ENCODE data around the gene SLC5A1. TPM values are rescaled to one million over a fixed set of nuclear protein-coding genes. Genes with fewer than 3 reads are reported as not detected.
"Not testable (repeated sequence)": the region's sequence is repeated elsewhere in the genome, so short reads cannot be mapped to it uniquely, and the experiment has no call there.

SLC5A1 gene
- total RNA-seq, 1 experiment from 2014 or later: not detected

DNA sequence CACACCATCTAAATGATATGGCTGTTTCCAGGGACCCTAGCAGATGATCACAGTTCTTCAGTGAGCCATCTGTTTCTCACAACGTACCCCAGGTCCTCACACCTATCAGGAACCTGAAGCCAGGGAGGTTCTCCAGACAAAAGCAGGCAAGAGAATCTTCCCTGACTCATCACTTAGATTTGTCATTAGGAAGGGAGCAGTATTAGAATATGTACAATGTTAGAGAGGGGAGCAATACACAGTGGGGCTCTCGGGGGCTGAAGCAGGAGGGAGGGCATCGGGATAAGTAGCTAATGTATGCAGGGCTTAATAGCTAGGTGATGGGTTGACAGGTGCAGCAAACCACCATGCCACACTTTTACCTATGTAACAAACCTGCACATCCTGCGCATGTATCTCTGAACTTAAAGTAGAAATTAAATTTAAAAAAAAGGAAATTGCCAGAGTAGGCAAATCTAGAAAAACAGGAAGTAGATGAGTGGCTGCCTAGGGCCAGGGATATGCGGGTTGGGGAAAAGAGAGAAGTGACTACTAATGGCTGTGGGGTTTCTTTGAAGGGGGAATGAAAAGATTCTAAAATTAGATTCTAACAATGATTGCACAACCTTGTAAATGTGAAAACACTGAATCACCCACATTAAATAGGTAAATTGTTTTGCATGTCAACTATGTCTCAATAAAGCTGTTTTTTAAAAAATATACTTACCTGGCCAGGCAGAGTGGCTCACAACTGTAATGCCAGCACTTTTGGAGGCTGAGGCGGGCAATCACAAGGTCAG, 101.6 kb downstream of the SLC5A1 start:
- no peak overlapping the region for H3K27ac Mint-ChIP-seq
- ChIA-PET POLR2A (no interaction called here), CTCF (interaction anchor here (1.2 kb wide), 1 partner anchor 121 kb away, joined by 3 read pairs; no protein-coding TSS in a partner anchor)
- peaks cover 27% of the 10 kb centered on the region for H3K4me1 Mint-ChIP-seq
- DNase-seq (ENCODE audit: low spot score) (no peak), ATAC-seq (no peak)
- peaks cover 8% of the 10 kb centered on the region; the same call in 1 of the 2 replicates for H3K27me3 Mint-ChIP-seq (ENCODE audit: low read depth)
- no peak for TF ChIP-seq KAT7 (CRISPR knock-in tag; IDR thresholded peaks at IDR 0.05; ENCODE audit: borderline replicate concordance)
- TF ChIP-seq, protein P1, sequence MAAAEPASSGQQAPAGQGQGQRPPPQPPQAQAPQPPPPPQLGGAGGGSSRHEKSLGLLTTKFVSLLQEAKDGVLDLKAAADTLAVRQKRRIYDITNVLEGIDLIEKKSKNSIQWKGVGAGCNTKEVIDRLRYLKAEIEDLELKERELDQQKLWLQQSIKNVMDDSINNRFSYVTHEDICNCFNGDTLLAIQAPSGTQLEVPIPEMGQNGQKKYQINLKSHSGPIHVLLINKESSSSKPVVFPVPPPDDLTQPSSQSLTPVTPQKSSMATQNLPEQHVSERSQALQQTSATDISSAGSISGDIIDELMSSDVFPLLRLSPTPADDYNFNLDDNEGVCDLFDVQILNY (CRISPR knock-in tag; IDR thresholded peaks at IDR 0.05): no peak
- TF ChIP-seq TP53 (CRISPR knock-in tag; IDR thresholded peaks at IDR 0.05): no peak
- no peak for TF ChIP-seq GABPB1 (CRISPR knock-in tag; IDR thresholded peaks at IDR 0.05)
- TF ChIP-seq, protein P2, sequence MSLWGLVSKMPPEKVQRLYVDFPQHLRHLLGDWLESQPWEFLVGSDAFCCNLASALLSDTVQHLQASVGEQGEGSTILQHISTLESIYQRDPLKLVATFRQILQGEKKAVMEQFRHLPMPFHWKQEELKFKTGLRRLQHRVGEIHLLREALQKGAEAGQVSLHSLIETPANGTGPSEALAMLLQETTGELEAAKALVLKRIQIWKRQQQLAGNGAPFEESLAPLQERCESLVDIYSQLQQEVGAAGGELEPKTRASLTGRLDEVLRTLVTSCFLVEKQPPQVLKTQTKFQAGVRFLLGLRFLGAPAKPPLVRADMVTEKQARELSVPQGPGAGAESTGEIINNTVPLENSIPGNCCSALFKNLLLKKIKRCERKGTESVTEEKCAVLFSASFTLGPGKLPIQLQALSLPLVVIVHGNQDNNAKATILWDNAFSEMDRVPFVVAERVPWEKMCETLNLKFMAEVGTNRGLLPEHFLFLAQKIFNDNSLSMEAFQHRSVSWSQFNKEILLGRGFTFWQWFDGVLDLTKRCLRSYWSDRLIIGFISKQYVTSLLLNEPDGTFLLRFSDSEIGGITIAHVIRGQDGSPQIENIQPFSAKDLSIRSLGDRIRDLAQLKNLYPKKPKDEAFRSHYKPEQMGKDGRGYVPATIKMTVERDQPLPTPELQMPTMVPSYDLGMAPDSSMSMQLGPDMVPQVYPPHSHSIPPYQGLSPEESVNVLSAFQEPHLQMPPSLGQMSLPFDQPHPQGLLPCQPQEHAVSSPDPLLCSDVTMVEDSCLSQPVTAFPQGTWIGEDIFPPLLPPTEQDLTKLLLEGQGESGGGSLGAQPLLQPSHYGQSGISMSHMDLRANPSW (CRISPR knock-in tag; conservative IDR thresholded peaks at IDR 0.05; ENCODE audit: low read depth): no peak
- TF ChIP-seq JAZF1 (CRISPR knock-in tag; IDR thresholded peaks at IDR 0.05): no peak
- peaks cover 4% of the 10 kb centered on the region for H3K36me3 Mint-ChIP-seq
- peaks cover 9% of the 10 kb centered on the region for H3K9me3 Mint-ChIP-seq
- H3K4me3 Mint-ChIP-seq: no peak overlapping the region

DNA sequence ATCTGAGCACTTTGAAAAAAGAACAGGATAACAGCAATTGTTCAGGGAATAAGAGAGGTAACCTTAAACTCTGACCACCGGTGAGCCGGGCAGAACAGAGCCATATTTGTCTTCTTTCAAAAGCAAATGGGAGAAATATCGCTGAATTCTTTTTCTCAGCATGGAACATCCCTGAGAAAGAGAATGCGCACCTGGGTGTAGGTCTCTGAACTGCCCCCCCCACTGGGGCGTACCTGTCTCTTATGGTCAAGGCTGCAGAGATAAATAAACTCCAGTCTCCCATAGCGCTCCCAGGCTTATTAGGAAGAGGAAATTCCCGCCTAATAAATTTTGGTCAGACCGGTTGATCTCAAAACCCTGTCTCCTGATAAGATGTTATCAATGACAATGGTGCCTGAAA, 104.1 kb downstream of the SLC5A1 start:
- 0 out of 2 replicates have a peak, but pooled peaks have one; percentile 24 for TF ChIP-seq CREM (CRISPR knock-in tag; IDR thresholded peaks at IDR 0.05)
- CTCF ChIA-PET; H3K9me3 Mint-ChIP-seq; ATAC-seq; POLR2A ChIA-PET; H3K27me3 Mint-ChIP-seq (ENCODE audit: low read depth); H3K36me3 Mint-ChIP-seq: not testable (repeated sequence)
- H3K27ac Mint-ChIP-seq: peak overlapping the region; percentile 82
- peak overlapping the region; percentile 37 for H3K4me3 Mint-ChIP-seq
- peaks cover 44% of the 10 kb centered on the region for H3K4me1 Mint-ChIP-seq
- DNase-seq (ENCODE audit: low spot score): peak; percentile 64

DNA sequence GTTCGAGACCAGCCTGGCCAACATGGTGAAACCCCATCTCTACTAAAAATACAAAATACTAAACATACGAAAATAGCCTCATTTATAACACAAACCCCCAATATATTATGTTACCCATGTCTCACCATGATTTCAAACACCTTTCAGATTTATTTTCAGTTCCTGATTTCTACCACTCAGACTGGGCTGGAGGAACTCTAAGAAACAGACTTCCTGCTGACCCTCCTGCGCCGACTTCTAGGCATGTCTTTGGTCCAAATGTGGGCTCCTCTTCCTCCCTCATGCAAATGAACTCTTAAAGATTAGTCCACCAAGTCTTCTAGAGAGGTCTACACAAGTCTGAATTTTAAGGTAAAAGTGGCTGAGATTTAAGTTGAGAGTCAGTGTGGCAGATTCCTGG, 105.3 kb downstream of the SLC5A1 start:
- H3K9me3 Mint-ChIP-seq; H3K4me3 Mint-ChIP-seq; ATAC-seq; H3K36me3 Mint-ChIP-seq; POLR2A ChIA-PET; DNase-seq (ENCODE audit: low spot score); H3K27me3 Mint-ChIP-seq (ENCODE audit: low read depth): not testable (repeated sequence)
- peaks cover 46% of the 10 kb centered on the region for H3K4me1 Mint-ChIP-seq
- CTCF ChIA-PET: interaction anchor here (0.7 to 1.0 kb wide), 2 partner anchors 168 to 178 kb away, joined by 3 read pairs; no protein-coding TSS in a partner anchor
- H3K27ac Mint-ChIP-seq: peak overlapping the region; percentile 75

DNA sequence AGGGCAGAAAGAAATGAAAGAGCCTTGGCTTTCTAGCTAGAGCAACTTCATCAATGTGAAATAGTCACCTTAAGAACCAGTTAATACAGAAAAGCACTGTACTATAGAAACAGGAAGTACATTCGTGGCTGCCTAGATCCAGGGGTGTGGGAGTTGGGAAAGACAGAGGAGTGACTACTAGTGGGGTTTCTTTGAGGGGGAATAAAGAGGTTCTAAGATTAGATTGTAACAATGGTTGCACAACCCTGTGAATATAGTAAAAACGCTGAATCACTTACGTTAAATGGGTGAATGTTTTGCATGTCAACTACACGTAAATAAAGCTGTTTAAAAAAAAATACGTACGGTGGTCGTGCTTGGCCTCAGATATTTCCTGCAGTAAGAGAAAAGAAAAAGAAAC, 107.6 kb downstream of the SLC5A1 start:
- H3K9me3 Mint-ChIP-seq; H3K27me3 Mint-ChIP-seq (ENCODE audit: low read depth); H3K4me3 Mint-ChIP-seq; CTCF ChIA-PET; DNase-seq (ENCODE audit: low spot score); ATAC-seq; H3K36me3 Mint-ChIP-seq; POLR2A ChIA-PET; H3K27ac Mint-ChIP-seq: not testable (repeated sequence)
- H3K4me1 Mint-ChIP-seq: peaks cover 42% of the 10 kb centered on the region

DNA sequence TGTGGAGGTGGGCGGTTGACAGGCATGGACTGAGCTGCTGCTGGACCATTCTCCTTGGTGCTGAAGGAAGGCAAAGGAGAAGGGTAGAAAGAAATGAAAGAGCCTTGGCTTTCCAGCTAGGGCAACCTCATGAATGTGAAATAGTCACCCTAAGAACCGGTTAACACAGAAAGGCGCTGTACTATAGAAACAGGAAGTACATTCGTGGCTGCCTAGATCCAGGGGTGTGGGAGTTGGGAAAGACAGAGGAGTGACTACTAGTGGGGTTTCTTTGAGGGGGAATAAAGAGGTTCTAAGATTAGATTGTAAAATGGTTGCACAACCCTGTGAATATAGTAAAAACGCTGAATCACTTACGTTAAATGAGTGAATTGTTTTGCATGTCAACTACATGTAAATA, 108.6 kb downstream of the SLC5A1 start:
- H3K36me3 Mint-ChIP-seq; H3K4me3 Mint-ChIP-seq; H3K9me3 Mint-ChIP-seq; ATAC-seq; CTCF ChIA-PET; H3K27me3 Mint-ChIP-seq (ENCODE audit: low read depth); DNase-seq (ENCODE audit: low spot score); POLR2A ChIA-PET: not testable (repeated sequence)
- H3K27ac Mint-ChIP-seq: peak overlapping the region; percentile 9; the same call in 1 of the 2 replicates
- H3K4me1 Mint-ChIP-seq: peaks cover 49% of the 10 kb centered on the region

DNA sequence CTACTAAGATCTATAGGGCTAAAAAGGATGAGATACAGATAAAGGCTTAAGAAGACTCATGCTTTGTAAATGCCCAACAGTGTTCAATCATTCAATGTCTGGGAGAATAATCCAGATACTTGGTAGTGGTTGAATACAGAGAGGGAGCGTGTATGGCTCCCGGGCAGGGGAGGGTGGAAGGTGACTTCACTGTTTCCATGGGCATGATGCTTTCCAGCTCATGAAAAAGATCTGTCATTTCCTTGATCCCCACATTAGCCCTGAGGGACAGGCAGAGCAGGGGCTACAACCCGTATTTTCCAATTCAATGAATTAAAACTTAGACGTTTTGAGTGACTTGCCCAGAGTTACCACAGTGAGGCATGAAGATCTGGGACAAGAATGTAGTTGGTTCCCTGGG, 111.7 kb downstream of the SLC5A1 start:
- DNase-seq (ENCODE audit: low spot score); H3K9me3 Mint-ChIP-seq; POLR2A ChIA-PET; H3K4me3 Mint-ChIP-seq; CTCF ChIA-PET; H3K36me3 Mint-ChIP-seq; H3K27me3 Mint-ChIP-seq (ENCODE audit: low read depth); ATAC-seq; H3K27ac Mint-ChIP-seq: not testable (repeated sequence)
- peaks cover 41% of the 10 kb centered on the region for H3K4me1 Mint-ChIP-seq

DNA sequence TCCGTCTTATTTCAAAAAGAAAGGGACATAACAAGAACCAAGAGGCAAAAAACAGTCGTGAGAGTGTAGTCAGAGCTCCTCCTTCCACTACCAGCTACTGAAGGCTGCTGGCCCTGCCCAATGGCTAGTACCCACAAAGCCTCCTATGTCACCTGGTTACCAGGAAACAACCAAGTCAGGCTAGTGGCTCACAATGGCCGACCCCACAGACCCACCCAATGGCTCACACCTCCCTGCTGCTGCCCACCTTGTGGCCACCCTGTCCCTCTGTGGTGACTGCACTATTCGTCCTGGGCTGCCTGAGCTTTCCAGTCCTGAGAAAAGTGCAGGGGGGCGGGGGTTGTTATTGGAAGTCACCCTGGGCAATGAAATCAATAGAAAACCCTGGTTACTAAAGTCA, 114.6 kb downstream of the SLC5A1 start:
- CTCF ChIA-PET: not testable (repeated sequence)

More for the DNA sequence above, 114.6 kb downstream of the SLC5A1 start:
- H3K9me3 Mint-ChIP-seq; H3K27ac Mint-ChIP-seq; DNase-seq (ENCODE audit: low spot score); POLR2A ChIA-PET; H3K4me3 Mint-ChIP-seq; H3K36me3 Mint-ChIP-seq; H3K27me3 Mint-ChIP-seq (ENCODE audit: low read depth): not testable (repeated sequence)
- ATAC-seq: peak; percentile 58
- peaks cover 24% of the 10 kb centered on the region for H3K4me1 Mint-ChIP-seq

All from WTC11 (cell line).